K562 (cell line): Measurements from ENCODE around the gene B3GALT6. TPM values are rescaled to one million over a fixed set of nuclear protein-coding genes. Genes with fewer than 3 reads are reported as not detected.

Experiments used
- ATF7 ChIP-seq: fragments of 450-650 bp; IDR thresholded peaks from 2 replicates; pipeline ENCODE4 v1.7.1; 2014; ENCODE audit warnings: mild to moderate bottlenecking, moderate library complexity
- POLR2G ChIP-seq: fragments of 200-400 bp; formaldehyde crosslinking; IDR thresholded peaks from 2 replicates; pipeline ENCODE4 v1.6.1; 2017; ENCODE audit warnings: low read depth, mild to moderate bottlenecking, antibody characterized with exemption, low read length, moderate library complexity
- RHOXF2B ChIP-seq: fragments of 250-450 bp; sonication (Bioruptor Pico); conservative IDR thresholded peaks from 2 replicates; pipeline ENCODE4 v1.5.1; 2021
- ZNF699 ChIP-seq: fragments of 250-450 bp; sonication (Bioruptor Pico); IDR thresholded peaks from 2 replicates; pipeline ENCODE4 v1.8.0; 2021; ENCODE audit warnings: mild to moderate bottlenecking, moderate library complexity; ENCODE audit not compliant: insufficient replicate concordance
- ZNF830 ChIP-seq: fragments of 250-450 bp; sonication (Bioruptor Pico); IDR thresholded peaks from 2 replicates; pipeline ENCODE4 v1.5.0; 2021; ENCODE audit warnings: mild to moderate bottlenecking
- polyA plus RNA-seq, 8 experiments: library from polyadenylated mRNA; depleted of rRNA in 4 of 8; stranded (reverse) in 5 of 8; unstranded in 3 of 8; fragments of >200 nt; fragmentation: Nextera tagmentation in 2 of 8; fragmentation: Illumina TruSeq in 1 of 8; extraction: Ambion mirVana in 2 of 8; extraction: Trizol in 1 of 8; gene quantifications; 2 replicates each; pipeline versions ENCODE4 v1.2.1 to v1.2.3, GENCODE V29; 2011 to 2014; ENCODE audit warnings: inconsistent platforms in 1 of 8, missing spikeins in 1 of 8
- total RNA-seq, 7 experiments: library from RNA; depleted of rRNA in 6 of 7; stranded (reverse); fragments of >200 nt in 6 of 7; fragmentation: Illumina TruSeq in 2 of 7; extraction: Trizol in 2 of 7; gene quantifications; 2 replicates each; pipeline versions ENCODE4 v1.2.1 to v1.2.3, GENCODE V29; 2011 to 2021; ENCODE audit warnings: low replicate concordance in 1 of 7
- TF ChIP-seq, protein P1 (sequence below): fragments of 450-650 bp; IDR thresholded peaks from 2 replicates; pipeline ENCODE4 v1.6.1; 2016; ENCODE audit warnings: mild to moderate bottlenecking, moderate library complexity
- TF ChIP-seq, protein P2 (sequence below): fragments of 250-450 bp; sonication (Bioruptor Pico); IDR thresholded peaks from 2 replicates; pipeline ENCODE4 v1.8.0; 2022; ENCODE audit warnings: moderate library complexity, mild to moderate bottlenecking, inconsistent platforms
- TF ChIP-seq, protein P3 (sequence below): fragments of 450-650 bp; formaldehyde crosslinking; IDR thresholded peaks from 2 replicates; pipeline ENCODE4 v1.4.0; 2022; ENCODE audit warnings: missing genetic modification characterization
- TF ChIP-seq, protein P4 (sequence below): fragments of 450-650 bp; formaldehyde crosslinking; IDR thresholded peaks from 2 replicates; pipeline ENCODE4 v1.4.0; 2020; ENCODE audit warnings: mild to moderate bottlenecking, moderate library complexity
- TF ChIP-seq, protein P5 (sequence below), 2 experiments: IDR thresholded peaks; 2 replicates each; pipeline ENCODE4 v1.6.1; 2011; ENCODE audit warnings: borderline replicate concordance in 1 of 2, control low read depth in 1 of 2, low read depth in 1 of 2, low read length in 1 of 2, mild to moderate bottlenecking in 1 of 2, mixed read lengths in 1 of 2, moderate library complexity in 1 of 2; ENCODE audit not compliant: insufficient read depth in 1 of 2, insufficient read length in 1 of 2, poor library complexity in 1 of 2, severe bottlenecking in 1 of 2; ENCODE audit errors: extremely low read depth in 1 of 2

Gene B3GALT6
- total and polyA plus RNA-seq, 9 of the 15 experiments (the other 6 are each of a cell fraction or from before 2014, with no cell fraction given), result 0.68 to 29.8 (median 9.9) TPM

DNA sequence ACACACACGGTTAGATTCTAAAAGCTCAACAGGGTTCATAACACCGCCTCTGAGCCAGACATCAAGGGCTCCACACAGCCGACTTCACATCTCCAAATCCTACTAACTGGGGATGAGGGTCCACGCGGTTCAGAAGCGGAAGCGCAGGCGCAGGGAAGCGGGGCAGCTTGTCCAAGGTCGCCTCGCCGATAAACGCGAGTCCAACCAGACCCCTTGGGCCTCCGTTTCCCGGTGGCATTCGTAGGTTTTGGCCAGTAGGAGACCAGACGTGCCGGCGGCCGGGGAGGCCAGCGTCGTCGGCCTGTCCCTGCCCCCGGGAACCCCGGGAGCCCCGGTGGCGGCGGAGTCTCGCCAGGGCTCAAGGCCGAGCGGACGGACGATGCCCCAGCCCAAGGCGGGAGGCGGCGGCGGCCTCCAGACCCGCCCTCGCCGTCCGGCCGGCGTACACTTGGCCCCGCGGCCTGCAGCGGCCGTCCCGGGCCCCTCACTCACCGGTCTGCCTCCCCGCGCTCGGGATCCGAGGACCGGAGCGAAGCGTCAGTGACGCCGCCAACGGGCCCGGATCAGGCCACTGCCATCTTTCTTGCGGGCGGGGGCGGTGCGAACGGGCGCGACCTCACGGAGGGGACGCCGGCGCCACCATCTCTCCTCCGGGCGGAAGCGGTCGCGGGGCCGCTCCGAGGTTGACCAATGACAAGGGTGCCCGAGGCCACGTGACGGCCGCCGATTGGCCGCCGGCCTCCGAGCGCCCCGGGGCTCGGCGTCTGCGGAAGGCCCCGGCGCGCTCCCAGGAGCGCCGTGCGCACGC is 433 bp upstream of the B3GALT6 start, which contains the start of gene SDF4 (continued):
- TF ChIP-seq, protein P1, sequence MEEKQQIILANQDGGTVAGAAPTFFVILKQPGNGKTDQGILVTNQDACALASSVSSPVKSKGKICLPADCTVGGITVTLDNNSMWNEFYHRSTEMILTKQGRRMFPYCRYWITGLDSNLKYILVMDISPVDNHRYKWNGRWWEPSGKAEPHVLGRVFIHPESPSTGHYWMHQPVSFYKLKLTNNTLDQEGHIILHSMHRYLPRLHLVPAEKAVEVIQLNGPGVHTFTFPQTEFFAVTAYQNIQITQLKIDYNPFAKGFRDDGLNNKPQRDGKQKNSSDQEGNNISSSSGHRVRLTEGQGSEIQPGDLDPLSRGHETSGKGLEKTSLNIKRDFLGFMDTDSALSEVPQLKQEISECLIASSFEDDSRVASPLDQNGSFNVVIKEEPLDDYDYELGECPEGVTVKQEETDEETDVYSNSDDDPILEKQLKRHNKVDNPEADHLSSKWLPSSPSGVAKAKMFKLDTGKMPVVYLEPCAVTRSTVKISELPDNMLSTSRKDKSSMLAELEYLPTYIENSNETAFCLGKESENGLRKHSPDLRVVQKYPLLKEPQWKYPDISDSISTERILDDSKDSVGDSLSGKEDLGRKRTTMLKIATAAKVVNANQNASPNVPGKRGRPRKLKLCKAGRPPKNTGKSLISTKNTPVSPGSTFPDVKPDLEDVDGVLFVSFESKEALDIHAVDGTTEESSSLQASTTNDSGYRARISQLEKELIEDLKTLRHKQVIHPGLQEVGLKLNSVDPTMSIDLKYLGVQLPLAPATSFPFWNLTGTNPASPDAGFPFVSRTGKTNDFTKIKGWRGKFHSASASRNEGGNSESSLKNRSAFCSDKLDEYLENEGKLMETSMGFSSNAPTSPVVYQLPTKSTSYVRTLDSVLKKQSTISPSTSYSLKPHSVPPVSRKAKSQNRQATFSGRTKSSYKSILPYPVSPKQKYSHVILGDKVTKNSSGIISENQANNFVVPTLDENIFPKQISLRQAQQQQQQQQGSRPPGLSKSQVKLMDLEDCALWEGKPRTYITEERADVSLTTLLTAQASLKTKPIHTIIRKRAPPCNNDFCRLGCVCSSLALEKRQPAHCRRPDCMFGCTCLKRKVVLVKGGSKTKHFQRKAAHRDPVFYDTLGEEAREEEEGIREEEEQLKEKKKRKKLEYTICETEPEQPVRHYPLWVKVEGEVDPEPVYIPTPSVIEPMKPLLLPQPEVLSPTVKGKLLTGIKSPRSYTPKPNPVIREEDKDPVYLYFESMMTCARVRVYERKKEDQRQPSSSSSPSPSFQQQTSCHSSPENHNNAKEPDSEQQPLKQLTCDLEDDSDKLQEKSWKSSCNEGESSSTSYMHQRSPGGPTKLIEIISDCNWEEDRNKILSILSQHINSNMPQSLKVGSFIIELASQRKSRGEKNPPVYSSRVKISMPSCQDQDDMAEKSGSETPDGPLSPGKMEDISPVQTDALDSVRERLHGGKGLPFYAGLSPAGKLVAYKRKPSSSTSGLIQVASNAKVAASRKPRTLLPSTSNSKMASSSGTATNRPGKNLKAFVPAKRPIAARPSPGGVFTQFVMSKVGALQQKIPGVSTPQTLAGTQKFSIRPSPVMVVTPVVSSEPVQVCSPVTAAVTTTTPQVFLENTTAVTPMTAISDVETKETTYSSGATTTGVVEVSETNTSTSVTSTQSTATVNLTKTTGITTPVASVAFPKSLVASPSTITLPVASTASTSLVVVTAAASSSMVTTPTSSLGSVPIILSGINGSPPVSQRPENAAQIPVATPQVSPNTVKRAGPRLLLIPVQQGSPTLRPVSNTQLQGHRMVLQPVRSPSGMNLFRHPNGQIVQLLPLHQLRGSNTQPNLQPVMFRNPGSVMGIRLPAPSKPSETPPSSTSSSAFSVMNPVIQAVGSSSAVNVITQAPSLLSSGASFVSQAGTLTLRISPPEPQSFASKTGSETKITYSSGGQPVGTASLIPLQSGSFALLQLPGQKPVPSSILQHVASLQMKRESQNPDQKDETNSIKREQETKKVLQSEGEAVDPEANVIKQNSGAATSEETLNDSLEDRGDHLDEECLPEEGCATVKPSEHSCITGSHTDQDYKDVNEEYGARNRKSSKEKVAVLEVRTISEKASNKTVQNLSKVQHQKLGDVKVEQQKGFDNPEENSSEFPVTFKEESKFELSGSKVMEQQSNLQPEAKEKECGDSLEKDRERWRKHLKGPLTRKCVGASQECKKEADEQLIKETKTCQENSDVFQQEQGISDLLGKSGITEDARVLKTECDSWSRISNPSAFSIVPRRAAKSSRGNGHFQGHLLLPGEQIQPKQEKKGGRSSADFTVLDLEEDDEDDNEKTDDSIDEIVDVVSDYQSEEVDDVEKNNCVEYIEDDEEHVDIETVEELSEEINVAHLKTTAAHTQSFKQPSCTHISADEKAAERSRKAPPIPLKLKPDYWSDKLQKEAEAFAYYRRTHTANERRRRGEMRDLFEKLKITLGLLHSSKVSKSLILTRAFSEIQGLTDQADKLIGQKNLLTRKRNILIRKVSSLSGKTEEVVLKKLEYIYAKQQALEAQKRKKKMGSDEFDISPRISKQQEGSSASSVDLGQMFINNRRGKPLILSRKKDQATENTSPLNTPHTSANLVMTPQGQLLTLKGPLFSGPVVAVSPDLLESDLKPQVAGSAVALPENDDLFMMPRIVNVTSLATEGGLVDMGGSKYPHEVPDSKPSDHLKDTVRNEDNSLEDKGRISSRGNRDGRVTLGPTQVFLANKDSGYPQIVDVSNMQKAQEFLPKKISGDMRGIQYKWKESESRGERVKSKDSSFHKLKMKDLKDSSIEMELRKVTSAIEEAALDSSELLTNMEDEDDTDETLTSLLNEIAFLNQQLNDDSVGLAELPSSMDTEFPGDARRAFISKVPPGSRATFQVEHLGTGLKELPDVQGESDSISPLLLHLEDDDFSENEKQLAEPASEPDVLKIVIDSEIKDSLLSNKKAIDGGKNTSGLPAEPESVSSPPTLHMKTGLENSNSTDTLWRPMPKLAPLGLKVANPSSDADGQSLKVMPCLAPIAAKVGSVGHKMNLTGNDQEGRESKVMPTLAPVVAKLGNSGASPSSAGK, result peak; percentile 54
- TF ChIP-seq, protein P2, sequence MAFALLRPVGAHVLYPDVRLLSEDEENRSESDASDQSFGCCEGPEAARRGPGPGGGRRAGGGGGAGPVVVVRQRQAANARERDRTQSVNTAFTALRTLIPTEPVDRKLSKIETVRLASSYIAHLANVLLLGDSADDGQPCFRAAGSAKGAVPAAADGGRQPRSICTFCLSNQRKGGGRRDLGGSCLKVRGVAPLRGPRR, result no peak
- TF ChIP-seq, protein P3, sequence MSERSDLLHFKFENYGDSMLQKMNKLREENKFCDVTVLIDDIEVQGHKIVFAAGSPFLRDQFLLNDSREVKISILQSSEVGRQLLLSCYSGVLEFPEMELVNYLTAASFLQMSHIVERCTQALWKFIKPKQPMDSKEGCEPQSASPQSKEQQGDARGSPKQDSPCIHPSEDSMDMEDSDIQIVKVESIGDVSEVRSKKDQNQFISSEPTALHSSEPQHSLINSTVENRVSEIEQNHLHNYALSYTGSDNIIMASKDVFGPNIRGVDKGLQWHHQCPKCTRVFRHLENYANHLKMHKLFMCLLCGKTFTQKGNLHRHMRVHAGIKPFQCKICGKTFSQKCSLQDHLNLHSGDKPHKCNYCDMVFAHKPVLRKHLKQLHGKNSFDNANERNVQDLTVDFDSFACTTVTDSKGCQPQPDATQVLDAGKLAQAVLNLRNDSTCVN (CRISPR knock-in tag), result no peak
- TF ChIP-seq ATF7, result peak; percentile 79
- TF ChIP-seq, protein P4, sequence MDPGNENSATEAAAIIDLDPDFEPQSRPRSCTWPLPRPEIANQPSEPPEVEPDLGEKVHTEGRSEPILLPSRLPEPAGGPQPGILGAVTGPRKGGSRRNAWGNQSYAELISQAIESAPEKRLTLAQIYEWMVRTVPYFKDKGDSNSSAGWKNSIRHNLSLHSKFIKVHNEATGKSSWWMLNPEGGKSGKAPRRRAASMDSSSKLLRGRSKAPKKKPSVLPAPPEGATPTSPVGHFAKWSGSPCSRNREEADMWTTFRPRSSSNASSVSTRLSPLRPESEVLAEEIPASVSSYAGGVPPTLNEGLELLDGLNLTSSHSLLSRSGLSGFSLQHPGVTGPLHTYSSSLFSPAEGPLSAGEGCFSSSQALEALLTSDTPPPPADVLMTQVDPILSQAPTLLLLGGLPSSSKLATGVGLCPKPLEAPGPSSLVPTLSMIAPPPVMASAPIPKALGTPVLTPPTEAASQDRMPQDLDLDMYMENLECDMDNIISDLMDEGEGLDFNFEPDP (CRISPR knock-in tag), result no peak
- TF ChIP-seq, protein P5, sequence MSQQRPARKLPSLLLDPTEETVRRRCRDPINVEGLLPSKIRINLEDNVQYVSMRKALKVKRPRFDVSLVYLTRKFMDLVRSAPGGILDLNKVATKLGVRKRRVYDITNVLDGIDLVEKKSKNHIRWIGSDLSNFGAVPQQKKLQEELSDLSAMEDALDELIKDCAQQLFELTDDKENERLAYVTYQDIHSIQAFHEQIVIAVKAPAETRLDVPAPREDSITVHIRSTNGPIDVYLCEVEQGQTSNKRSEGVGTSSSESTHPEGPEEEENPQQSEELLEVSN (IDR thresholded peaks at IDR 0.05; ENCODE audit: borderline replicate concordance in 1 of 2, extremely low read depth in 1 of 2, insufficient read depth in 1 of 2, insufficient read length in 1 of 2, low read depth in 1 of 2, low read length in 1 of 2, poor library complexity in 1 of 2, severe bottlenecking in 1 of 2), result peak in 1 of 2 experiments; percentile 16
- TF ChIP-seq RHOXF2B, result 0 out of 2 replicates have a peak, but pooled peaks have one; percentile 36
- TF ChIP-seq ZNF830 (CRISPR knock-in tag), result no peak
- peak; percentile 48 for TF ChIP-seq ZNF699 (CRISPR knock-in tag)
- peak; percentile 100 for TF ChIP-seq POLR2G
